ENCODE data around the gene SLC22A12.

- TF ChIP-seq CTCF (IDR thresholded peaks at IDR 0.05; ENCODE audit: low read depth, low read length) (no peak), POLR2A (IDR thresholded peaks at IDR 0.05; ENCODE audit: extremely low read depth, insufficient read length) (no peak), MYC (IDR thresholded peaks at IDR 0.05; ENCODE audit: low read depth, low read length) (no peak)
These were observed 48.6 kb upstream of the SLC22A12 start for GRCh38 chr11:64542172-64543125.

Measured in NB4 (cell line).